Loucy (cell line): ENCODE measurements around the gene LOXL1.
A peak's percentile ranks its signal among the peaks of the same experiment; 100 is the strongest.

Experiments used
- H2AFZ ChIP-seq: fragments of 200-600 bp; sonication (generic); 2 replicates; pipeline ENCODE4 v1.6.0; 2016; ENCODE audit warnings: antibody characterized with exemption, mild to moderate bottlenecking, low read length, moderate library complexity
- H3F3A ChIP-seq: fragments of 200-600 bp; 2 replicates; pipeline ENCODE4 v1.6.0; 2016; ENCODE audit warnings: antibody characterized with exemption, low read depth, mild to moderate bottlenecking
- H3K27me3 ChIP-seq: fragments of 200-600 bp; sonication (generic); 2 replicates; pipeline ENCODE4 v1.6.1; 2014; ENCODE audit warnings: low read length, mild to moderate bottlenecking; ENCODE audit not compliant: insufficient read depth, poor library complexity, severe bottlenecking
- H3K36me3 ChIP-seq: fragments of 200-600 bp; sonication (generic); 2 replicates; pipeline ENCODE4 v1.6.1; 2016; ENCODE audit warnings: low read length; ENCODE audit not compliant: insufficient read depth
- H3K4me1 ChIP-seq: fragments of 200-600 bp; sonication (generic); 2 replicates; pipeline ENCODE4 v1.5.1; 2014; ENCODE audit warnings: low read length, mild to moderate bottlenecking; ENCODE audit not compliant: insufficient read depth, poor library complexity, severe bottlenecking
- H3K4me2 ChIP-seq: fragments of 200-600 bp; sonication (generic); 2 replicates; pipeline ENCODE4 v1.6.0; 2014; ENCODE audit warnings: antibody characterized with exemption, low read length, low read depth, mild to moderate bottlenecking; ENCODE audit not compliant: poor library complexity, severe bottlenecking
- H3K4me3 ChIP-seq: fragments of 200-600 bp; sonication (generic); 2 replicates; pipeline ENCODE4 v1.5.1; 2014; ENCODE audit warnings: low read length, mild to moderate bottlenecking, mixed read lengths; ENCODE audit not compliant: poor library complexity, severe bottlenecking
- H3K79me2 ChIP-seq: fragments of 200-600 bp; sonication (generic); 2 replicates; pipeline ENCODE4 v1.6.1; 2014; ENCODE audit warnings: low read length; ENCODE audit not compliant: insufficient read depth
- H3K9ac ChIP-seq: fragments of 200-600 bp; sonication (generic); 2 replicates; pipeline ENCODE4 v1.6.0; 2014; ENCODE audit warnings: mild to moderate bottlenecking, low read depth, low read length, moderate library complexity; ENCODE audit not compliant: poor library complexity, severe bottlenecking
- H3K9me2 ChIP-seq: fragments of 200-600 bp; sonication (generic); replicated peaks from 2 replicates; pipeline ENCODE4 v1.6.1; 2016; ENCODE audit warnings: low read depth, low read length, mixed read lengths
- H3K9me3 ChIP-seq: fragments of 200-600 bp; sonication (generic); 2 replicates; pipeline ENCODE4 v1.6.1; 2014; ENCODE audit warnings: mild to moderate bottlenecking, antibody characterized with exemption, low read length, low read depth; ENCODE audit not compliant: insufficient read depth
- H4K20me1 ChIP-seq: fragments of 200-600 bp; sonication (generic); 2 replicates; pipeline ENCODE4 v1.6.0; 2014; ENCODE audit warnings: antibody characterized with exemption, low read length, mild to moderate bottlenecking; ENCODE audit not compliant: insufficient read depth, poor library complexity, severe bottlenecking
- EZH2phosphoT487 ChIP-seq: fragments of 200-600 bp; IDR thresholded peaks from 2 replicates; pipeline ENCODE4 v1.6.1; 2018; ENCODE audit warnings: antibody characterized with exemption, mild to moderate bottlenecking, moderate library complexity, borderline replicate concordance
- TF ChIP-seq, protein P1 (sequence below): fragments of 200-600 bp; sonication (generic); conservative IDR thresholded peaks from 2 replicates; pipeline ENCODE4 v1.5.1; 2014; ENCODE audit warnings: mild to moderate bottlenecking, antibody characterized with exemption, low read length

LOXL1 gene

DNA sequence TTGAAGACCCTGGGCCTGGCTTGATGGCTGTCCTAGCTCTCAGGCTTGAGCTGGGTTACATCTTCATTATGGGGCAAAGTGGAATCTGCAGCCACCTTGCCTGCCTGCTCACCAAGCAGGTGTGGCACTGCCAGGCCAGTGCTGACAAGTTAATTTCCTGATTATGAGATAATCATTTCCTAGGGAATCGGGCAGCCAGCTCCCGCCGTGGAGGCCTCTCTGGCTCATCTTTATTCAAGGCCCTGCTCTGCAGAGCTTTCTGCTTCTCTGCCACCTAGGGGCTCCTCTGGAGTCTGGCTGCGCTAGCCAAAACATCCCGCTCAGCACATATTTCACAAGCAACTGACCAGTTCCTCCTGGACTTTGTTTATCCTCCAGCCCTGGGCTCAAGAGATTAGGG is 9.9 kb downstream of the LOXL1 start:
- Histone ChIP-seq H3K9me2 (no peaks in the 10 kb centered on the region), H3K9ac (peak overlapping the region; percentile 44), H3K27me3 (no peaks in the 10 kb centered on the region), H3F3A (peaks cover 5% of the 10 kb centered on the region; the same call in 1 of the 2 replicates), H4K20me1 (no peaks in the 10 kb centered on the region), H2AFZ (no peak overlapping the region), H3K4me3 (no peak overlapping the region), H3K4me2 (peak overlapping the region; percentile 59), H3K4me1 (peaks cover 71% of the 10 kb centered on the region), H3K79me2 (no peaks in the 10 kb centered on the region), H3K36me3 (no peaks in the 10 kb centered on the region), H3K9me3 (no peaks in the 10 kb centered on the region)
- TF ChIP-seq, protein P1, sequence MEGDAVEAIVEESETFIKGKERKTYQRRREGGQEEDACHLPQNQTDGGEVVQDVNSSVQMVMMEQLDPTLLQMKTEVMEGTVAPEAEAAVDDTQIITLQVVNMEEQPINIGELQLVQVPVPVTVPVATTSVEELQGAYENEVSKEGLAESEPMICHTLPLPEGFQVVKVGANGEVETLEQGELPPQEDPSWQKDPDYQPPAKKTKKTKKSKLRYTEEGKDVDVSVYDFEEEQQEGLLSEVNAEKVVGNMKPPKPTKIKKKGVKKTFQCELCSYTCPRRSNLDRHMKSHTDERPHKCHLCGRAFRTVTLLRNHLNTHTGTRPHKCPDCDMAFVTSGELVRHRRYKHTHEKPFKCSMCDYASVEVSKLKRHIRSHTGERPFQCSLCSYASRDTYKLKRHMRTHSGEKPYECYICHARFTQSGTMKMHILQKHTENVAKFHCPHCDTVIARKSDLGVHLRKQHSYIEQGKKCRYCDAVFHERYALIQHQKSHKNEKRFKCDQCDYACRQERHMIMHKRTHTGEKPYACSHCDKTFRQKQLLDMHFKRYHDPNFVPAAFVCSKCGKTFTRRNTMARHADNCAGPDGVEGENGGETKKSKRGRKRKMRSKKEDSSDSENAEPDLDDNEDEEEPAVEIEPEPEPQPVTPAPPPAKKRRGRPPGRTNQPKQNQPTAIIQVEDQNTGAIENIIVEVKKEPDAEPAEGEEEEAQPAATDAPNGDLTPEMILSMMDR = peak; percentile 34; the same call in 1 of the 2 replicates
- TF ChIP-seq EZH2phosphoT487 = no peak

DNA sequence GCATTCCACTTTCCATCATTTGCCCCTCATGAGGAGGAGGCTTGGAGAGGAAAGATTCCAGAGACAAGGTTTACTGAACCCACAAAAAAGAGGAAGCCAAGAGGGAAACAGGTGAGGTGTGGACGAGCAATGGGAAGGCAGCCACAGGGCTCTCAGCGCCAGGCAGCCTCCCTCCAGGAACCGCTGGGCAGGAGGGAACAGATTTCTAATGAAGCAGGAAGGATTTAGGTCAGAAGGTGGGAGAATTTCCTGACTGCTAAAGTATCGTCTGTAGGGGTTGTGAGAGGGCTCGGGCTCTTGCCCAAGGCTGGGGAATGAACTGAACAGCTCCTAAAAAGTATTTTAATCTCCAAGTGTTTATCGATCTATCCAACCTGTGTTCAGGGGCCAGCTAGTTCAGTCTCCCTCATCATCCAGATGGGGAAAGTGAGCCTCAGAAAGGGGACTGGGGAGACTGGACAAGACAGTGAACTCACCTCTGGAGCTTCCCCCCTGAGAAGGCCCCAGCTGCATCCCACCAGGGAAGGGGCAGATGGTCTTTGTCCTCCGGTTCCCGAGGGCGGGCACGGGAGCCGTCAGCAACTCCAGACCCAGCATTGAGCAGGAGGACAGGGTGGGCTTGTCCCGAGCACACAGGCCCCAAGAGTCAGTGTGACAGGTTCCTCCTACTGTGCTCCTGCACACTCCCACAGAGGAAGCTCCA is 10.5 kb downstream of the LOXL1 start:
- Histone ChIP-seq H3K9me3 (no peaks in the 10 kb centered on the region), H3K9ac (peak overlapping the region; percentile 44), H4K20me1 (no peaks in the 10 kb centered on the region), H3K4me3 (no peak overlapping the region), H3F3A (peaks cover 5% of the 10 kb centered on the region; the same call in 1 of the 2 replicates), H3K9me2 (no peaks in the 10 kb centered on the region), H3K4me1 (peaks cover 71% of the 10 kb centered on the region), H3K27me3 (no peaks in the 10 kb centered on the region), H3K36me3 (no peaks in the 10 kb centered on the region), H2AFZ (no peak overlapping the region), H3K79me2 (no peaks in the 10 kb centered on the region), H3K4me2 (peak overlapping the region; percentile 59)
- no peak for TF ChIP-seq EZH2phosphoT487
- TF ChIP-seq, protein P1 = peak; percentile 7; the same call in 1 of the 2 replicates

DNA sequence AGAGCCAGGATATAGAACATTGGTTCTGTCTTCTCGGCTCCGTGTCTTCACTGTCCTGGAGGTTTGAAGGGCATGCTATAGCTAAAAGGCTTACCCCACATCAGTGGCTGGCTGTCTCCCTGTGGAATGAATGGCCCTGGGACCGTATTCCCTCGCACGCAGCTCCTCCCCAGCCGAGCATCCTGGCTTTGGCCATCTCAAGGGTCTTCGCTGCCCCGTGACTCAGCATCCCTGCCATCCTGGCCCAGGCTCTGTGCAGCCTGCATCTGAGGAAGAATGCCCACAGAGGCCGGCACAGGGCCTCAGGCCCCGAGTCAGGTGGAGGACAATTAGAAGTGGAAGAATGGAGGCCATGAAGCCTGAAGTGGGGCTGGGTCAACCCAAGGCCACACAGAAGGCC is 11.0 kb downstream of the LOXL1 start:
- H2AFZ ChIP-seq = no peak overlapping the region
- no peak for TF ChIP-seq EZH2phosphoT487
- TF ChIP-seq, protein P1 = no peak
- peaks cover 71% of the 10 kb centered on the region for H3K4me1 ChIP-seq
- no peaks in the 10 kb centered on the region for H3K9me2 ChIP-seq
- no peaks in the 10 kb centered on the region for H3K36me3 ChIP-seq
- no peaks in the 10 kb centered on the region for H3K79me2 ChIP-seq
- H3K27me3 ChIP-seq = no peaks in the 10 kb centered on the region
- H3K9ac ChIP-seq = no peak overlapping the region
- H3K4me2 ChIP-seq = no peak overlapping the region
- no peaks in the 10 kb centered on the region for H3K9me3 ChIP-seq
- H3K4me3 ChIP-seq = no peak overlapping the region
- H3F3A ChIP-seq = peaks cover 5% of the 10 kb centered on the region; the same call in 1 of the 2 replicates
- H4K20me1 ChIP-seq = no peaks in the 10 kb centered on the region
